ENCODE measurements around the gene PNMA8A. TPM values are rescaled to one million over a fixed set of nuclear protein-coding genes. Genes with fewer than 3 reads are reported as not detected.

PNMA8A gene
- total and polyA plus RNA-seq, 2 of the 13 experiments (the other 11 are each of a cell fraction or from before 2014, with no cell fraction given): 0.13 to 0.51 TPM

DNA sequence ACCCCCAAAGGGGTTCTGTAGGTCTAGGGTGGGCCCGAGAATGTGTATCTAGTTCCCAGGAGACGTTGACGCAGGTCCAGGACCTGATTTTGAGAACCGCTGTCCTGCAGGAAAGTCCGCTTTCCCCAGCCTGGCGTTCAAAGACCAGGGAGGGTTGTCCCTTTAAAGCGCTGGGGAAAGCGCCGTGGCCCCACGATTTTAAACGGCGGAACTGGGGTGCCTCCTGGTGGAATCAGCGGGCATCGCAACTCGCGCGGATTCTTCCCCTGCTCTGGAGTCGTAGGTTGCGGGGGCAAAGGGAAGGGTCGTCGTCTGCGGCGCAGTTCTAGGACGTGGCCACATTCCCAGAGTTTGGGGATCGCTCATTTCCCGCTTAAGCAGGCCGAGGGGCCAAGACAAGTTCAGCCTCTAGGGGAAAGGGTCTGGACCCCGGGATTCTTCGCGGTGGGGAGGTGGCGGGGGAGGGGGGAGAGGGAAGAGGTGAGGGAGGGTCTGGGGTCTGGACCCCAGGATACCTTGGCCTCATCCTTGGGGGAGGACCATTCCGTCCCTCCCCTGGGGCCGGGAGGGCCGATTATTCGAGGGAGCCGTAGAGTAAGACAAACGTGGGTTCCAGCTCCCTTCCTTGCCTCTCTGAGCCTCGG, 16.6 kb upstream of the PNMA8A start (continued):
- TF ChIP-seq GMEB1 (CRISPR knock-in tag; IDR thresholded peaks at IDR 0.05; ENCODE audit: borderline replicate concordance) (no peak), ZNF768 (CRISPR knock-in tag; IDR thresholded peaks at IDR 0.05) (peak; percentile 61), MAZ (IDR thresholded peaks at IDR 0.05; ENCODE audit: borderline replicate concordance, low read depth, low read length) (no peak), MAZ (CRISPR knock-in tag; IDR thresholded peaks at IDR 0.05; ENCODE audit: low read depth) (peak; percentile 50; the same call in 1 of the 2 replicates), ZBTB7B (CRISPR knock-in tag; IDR thresholded peaks at IDR 0.05) (peak; percentile 28; the same call in 1 of the 2 replicates), ZBTB4 (CRISPR knock-in tag; IDR thresholded peaks at IDR 0.05; ENCODE audit: borderline replicate concordance) (no peak), HNRNPUL1 (IDR thresholded peaks at IDR 0.05; ENCODE audit: low read depth, low read length) (no peak), PLRG1 (conservative IDR thresholded peaks at IDR 0.05) (no peak), ZNF354B (CRISPR knock-in tag; IDR thresholded peaks at IDR 0.05) (no peak), ZNF510 (CRISPR knock-in tag; IDR thresholded peaks at IDR 0.05; ENCODE audit: low read depth) (0 out of 2 replicates have a peak, but pooled peaks have one; percentile 37), RELA (CRISPR knock-in tag; IDR thresholded peaks at IDR 0.05) (no peak), TARDBP (CRISPR knock-in tag; IDR thresholded peaks at IDR 0.05) (no peak), YEATS2 (CRISPR knock-in tag; IDR thresholded peaks at IDR 0.05; ENCODE audit: borderline replicate concordance) (no peak), PRDM15 (CRISPR knock-in tag; IDR thresholded peaks at IDR 0.05) (no peak), SP4 (CRISPR knock-in tag; IDR thresholded peaks at IDR 0.05) (0 out of 2 replicates have a peak, but pooled peaks have one; percentile 42)
- TF ChIP-seq, protein P1, sequence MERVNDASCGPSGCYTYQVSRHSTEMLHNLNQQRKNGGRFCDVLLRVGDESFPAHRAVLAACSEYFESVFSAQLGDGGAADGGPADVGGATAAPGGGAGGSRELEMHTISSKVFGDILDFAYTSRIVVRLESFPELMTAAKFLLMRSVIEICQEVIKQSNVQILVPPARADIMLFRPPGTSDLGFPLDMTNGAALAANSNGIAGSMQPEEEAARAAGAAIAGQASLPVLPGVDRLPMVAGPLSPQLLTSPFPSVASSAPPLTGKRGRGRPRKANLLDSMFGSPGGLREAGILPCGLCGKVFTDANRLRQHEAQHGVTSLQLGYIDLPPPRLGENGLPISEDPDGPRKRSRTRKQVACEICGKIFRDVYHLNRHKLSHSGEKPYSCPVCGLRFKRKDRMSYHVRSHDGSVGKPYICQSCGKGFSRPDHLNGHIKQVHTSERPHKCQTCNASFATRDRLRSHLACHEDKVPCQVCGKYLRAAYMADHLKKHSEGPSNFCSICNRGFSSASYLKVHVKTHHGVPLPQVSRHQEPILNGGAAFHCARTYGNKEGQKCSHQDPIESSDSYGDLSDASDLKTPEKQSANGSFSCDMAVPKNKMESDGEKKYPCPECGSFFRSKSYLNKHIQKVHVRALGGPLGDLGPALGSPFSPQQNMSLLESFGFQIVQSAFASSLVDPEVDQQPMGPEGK (CRISPR knock-in tag; IDR thresholded peaks at IDR 0.05): 0 out of 2 replicates have a peak, but pooled peaks have one; percentile 37
- TF ChIP-seq, protein P2, sequence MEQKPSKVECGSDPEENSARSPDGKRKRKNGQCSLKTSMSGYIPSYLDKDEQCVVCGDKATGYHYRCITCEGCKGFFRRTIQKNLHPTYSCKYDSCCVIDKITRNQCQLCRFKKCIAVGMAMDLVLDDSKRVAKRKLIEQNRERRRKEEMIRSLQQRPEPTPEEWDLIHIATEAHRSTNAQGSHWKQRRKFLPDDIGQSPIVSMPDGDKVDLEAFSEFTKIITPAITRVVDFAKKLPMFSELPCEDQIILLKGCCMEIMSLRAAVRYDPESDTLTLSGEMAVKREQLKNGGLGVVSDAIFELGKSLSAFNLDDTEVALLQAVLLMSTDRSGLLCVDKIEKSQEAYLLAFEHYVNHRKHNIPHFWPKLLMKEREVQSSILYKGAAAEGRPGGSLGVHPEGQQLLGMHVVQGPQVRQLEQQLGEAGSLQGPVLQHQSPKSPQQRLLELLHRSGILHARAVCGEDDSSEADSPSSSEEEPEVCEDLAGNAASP (CRISPR knock-in tag; IDR thresholded peaks at IDR 0.05; ENCODE audit: borderline replicate concordance): no peak

All from HepG2 (cell line).